Suppressor macrophage (primary cell): ENCODE measurements around the gene SLC12A2.

Experiments used
- DNase-seq, 4 experiments: peaks; one replicate each; pipeline ENCODE4 v3.0.0-alpha.2; 2020 to 2022

Gene SLC12A2

GRCh38 chr5:128172102-128172501, 88.5 kb downstream of the SLC12A2 start:
- no peak for DNase-seq

- no peak for DNase-seq
These were observed 91.4 kb downstream of the SLC12A2 start for GRCh38 chr5:128174951-128175350.

GRCh38 chr5:128192368-128192767, 108.8 kb downstream of the SLC12A2 start:
- no peak for DNase-seq

GRCh38 chr5:128193665-128194390, 110.3 kb downstream of the SLC12A2 start:
- no peak for DNase-seq

- DNase-seq: no peak
These were observed 111.8 kb downstream of the SLC12A2 start for GRCh38 chr5:128195316-128195715.

GRCh38 chr5:128196080-128196479, 112.5 kb downstream of the SLC12A2 start:
- no peak for DNase-seq

- DNase-seq: no peak
These were observed 113.2 kb downstream of the SLC12A2 start for GRCh38 chr5:128196791-128197190.

GRCh38 chr5:128197896-128198522, 114.4 kb downstream of the SLC12A2 start:
- DNase-seq: no peak

GRCh38 chr5:128199104-128199503, 115.5 kb downstream of the SLC12A2 start:
- no peak for DNase-seq

GRCh38 chr5:128199611-128200010, 116.0 kb downstream of the SLC12A2 start:
- DNase-seq: no peak

- peak; percentile 69 to 86 (median 76) for DNase-seq
These were observed 117.7 kb downstream of the SLC12A2 start for GRCh38 chr5:128201065-128201926.

GRCh38 chr5:128202320-128202719, 118.8 kb downstream of the SLC12A2 start:
- DNase-seq: no peak

- no peak for DNase-seq
These were observed 124.9 kb downstream of the SLC12A2 start for GRCh38 chr5:128208436-128208835.

- DNase-seq: no peak
These were observed 128.7 kb downstream of the SLC12A2 start for GRCh38 chr5:128212191-128212806.

GRCh38 chr5:128213340-128213739, 129.8 kb downstream of the SLC12A2 start:
- DNase-seq: peak; percentile 64 to 75 (median 66)

GRCh38 chr5:128213833-128214232, 130.3 kb downstream of the SLC12A2 start:
- no peak for DNase-seq

GRCh38 chr5:128216285-128216684, 132.7 kb downstream of the SLC12A2 start:
- DNase-seq: no peak

- no peak for DNase-seq
These were observed 133.4 kb downstream of the SLC12A2 start for GRCh38 chr5:128216860-128217531.

- DNase-seq: no peak
These were observed 137.3 kb downstream of the SLC12A2 start for GRCh38 chr5:128220841-128221240.

GRCh38 chr5:128224336-128224735, 140.8 kb downstream of the SLC12A2 start:
- DNase-seq: no peak

- no peak for DNase-seq
These were observed 141.9 kb downstream of the SLC12A2 start for GRCh38 chr5:128225245-128226030.
